ENCODE measurements around the gene RAB29. TPM values are rescaled to one million over a fixed set of nuclear protein-coding genes. Genes with fewer than 3 reads are reported as not detected.

The RAB29 gene
- total and polyA plus RNA-seq, 9 of the 15 experiments (the other 6 are each of a cell fraction or from before 2014, with no cell fraction given) = 6.3 to 17.6 (median 8.0) TPM

GRCh38 chr1:205726619-205727125 is 48.6 kb downstream of the RAB29 start:
- WGBS (ENCODE audit: insufficient coverage, low coverage, missing lambda C conversion rate) = 93% methylated on average over 4 of the region's 4 CpGs
- in situ Hi-C loops (cut with MboI) = no loop called here
- intact Hi-C loops (cut with micrococcal nuclease) = no loop called here
- DNase-seq (ENCODE audit: extremely low read depth in 1 of 4, low spot score in 3 of 4) (no peak), ATAC-seq (no peak), FAIRE-seq (no peak)
- CTCF ChIA-PET (ENCODE audit: low intra/inter-chr PET ratio) = no interaction called here
- Histone ChIP-seq H3K4me3 (no peak overlapping the region), H3K4me1 (replicated peaks in 1 of 2; ENCODE audit: control insufficient read depth in 2 of 2, insufficient read depth in 2 of 2, low read length in 2 of 2) (no peaks in the 10 kb centered on the region), H3K9me1 (ENCODE audit: control insufficient read depth, insufficient read depth, low read length) (no peaks in the 10 kb centered on the region), H2AFZ (ENCODE audit: low read depth, low read length) (no peak overlapping the region), H3K36me3 (ENCODE audit: control insufficient read depth, insufficient read depth, low read length) (peaks cover 84% of the 10 kb centered on the region), H3K27ac (ENCODE audit: extremely low read depth, low read depth, low read length) (no peak overlapping the region), H3K9ac (ENCODE audit: insufficient read depth in 1 of 2, low read depth in 2 of 2, low read length in 2 of 2) (no peak overlapping the region), H3K4me2 (ENCODE audit: insufficient read depth, low read length) (no peak overlapping the region), H3K9me3 (replicated peaks; ENCODE audit: control insufficient read depth, insufficient read depth, low read depth, low read length) (no peaks in the 10 kb centered on the region), H4K20me1 (replicated peaks; ENCODE audit: control insufficient read depth, insufficient read depth, low read length) (no peaks in the 10 kb centered on the region), H3K79me2 (ENCODE audit: control insufficient read depth, insufficient read depth, low read length) (peaks cover 52% of the 10 kb centered on the region), H3K27me3 (ENCODE audit: control insufficient read depth in 2 of 2, insufficient read depth in 2 of 2, low read length in 2 of 2) (no peaks in the 10 kb centered on the region)
- TF ChIP-seq SRSF9 (IDR thresholded peaks at IDR 0.05; ENCODE audit: borderline replicate concordance, low read depth, low read length) = no peak
- TF ChIP-seq, protein P1, sequence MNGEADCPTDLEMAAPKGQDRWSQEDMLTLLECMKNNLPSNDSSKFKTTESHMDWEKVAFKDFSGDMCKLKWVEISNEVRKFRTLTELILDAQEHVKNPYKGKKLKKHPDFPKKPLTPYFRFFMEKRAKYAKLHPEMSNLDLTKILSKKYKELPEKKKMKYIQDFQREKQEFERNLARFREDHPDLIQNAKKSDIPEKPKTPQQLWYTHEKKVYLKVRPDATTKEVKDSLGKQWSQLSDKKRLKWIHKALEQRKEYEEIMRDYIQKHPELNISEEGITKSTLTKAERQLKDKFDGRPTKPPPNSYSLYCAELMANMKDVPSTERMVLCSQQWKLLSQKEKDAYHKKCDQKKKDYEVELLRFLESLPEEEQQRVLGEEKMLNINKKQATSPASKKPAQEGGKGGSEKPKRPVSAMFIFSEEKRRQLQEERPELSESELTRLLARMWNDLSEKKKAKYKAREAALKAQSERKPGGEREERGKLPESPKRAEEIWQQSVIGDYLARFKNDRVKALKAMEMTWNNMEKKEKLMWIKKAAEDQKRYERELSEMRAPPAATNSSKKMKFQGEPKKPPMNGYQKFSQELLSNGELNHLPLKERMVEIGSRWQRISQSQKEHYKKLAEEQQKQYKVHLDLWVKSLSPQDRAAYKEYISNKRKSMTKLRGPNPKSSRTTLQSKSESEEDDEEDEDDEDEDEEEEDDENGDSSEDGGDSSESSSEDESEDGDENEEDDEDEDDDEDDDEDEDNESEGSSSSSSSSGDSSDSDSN (IDR thresholded peaks at IDR 0.05; ENCODE audit: borderline replicate concordance in 1 of 2, low read depth in 2 of 2, low read length in 2 of 2) = no peak
- TF ChIP-seq GTF2A2 (tag; IDR thresholded peaks at IDR 0.05) = no peak
- no peak for TF ChIP-seq KAT7 (CRISPR knock-in tag; IDR thresholded peaks at IDR 0.05; ENCODE audit: borderline replicate concordance)
- TF ChIP-seq FOXM1 (IDR thresholded peaks at IDR 0.05; ENCODE audit: low read depth) = no peak
- TF ChIP-seq FOXM1 (CRISPR knock-in tag; IDR thresholded peaks at IDR 0.05; ENCODE audit: low read depth) = no peak
- no peak for TF ChIP-seq MED1 (CRISPR knock-in tag; IDR thresholded peaks at IDR 0.05; ENCODE audit: borderline replicate concordance)
- TF ChIP-seq, protein P2, sequence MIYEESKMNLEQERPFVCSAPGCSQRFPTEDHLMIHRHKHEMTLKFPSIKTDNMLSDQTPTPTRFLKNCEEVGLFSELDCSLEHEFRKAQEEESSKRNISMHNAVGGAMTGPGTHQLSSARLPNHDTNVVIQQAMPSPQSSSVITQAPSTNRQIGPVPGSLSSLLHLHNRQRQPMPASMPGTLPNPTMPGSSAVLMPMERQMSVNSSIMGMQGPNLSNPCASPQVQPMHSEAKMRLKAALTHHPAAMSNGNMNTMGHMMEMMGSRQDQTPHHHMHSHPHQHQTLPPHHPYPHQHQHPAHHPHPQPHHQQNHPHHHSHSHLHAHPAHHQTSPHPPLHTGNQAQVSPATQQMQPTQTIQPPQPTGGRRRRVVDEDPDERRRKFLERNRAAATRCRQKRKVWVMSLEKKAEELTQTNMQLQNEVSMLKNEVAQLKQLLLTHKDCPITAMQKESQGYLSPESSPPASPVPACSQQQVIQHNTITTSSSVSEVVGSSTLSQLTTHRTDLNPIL (CRISPR knock-in tag; IDR thresholded peaks at IDR 0.05) = no peak
- no peak for TF ChIP-seq MAZ (CRISPR knock-in tag; conservative IDR thresholded peaks at IDR 0.05 in 1 of 2, IDR thresholded peaks at IDR 0.05 in 1 of 2)
- TF ChIP-seq SRF (CRISPR knock-in tag; IDR thresholded peaks at IDR 0.05) = no peak
- no peak for TF ChIP-seq BDP1 (IDR thresholded peaks at IDR 0.05; ENCODE audit: insufficient read depth, insufficient read length)
- no peak for TF ChIP-seq TCF3 (CRISPR knock-in tag; IDR thresholded peaks at IDR 0.05)
- no peak for TF ChIP-seq SAFB2 (IDR thresholded peaks at IDR 0.05; ENCODE audit: borderline replicate concordance, low read depth, low read length, severe bottlenecking)
- POLR2A ChIA-PET = interaction anchor here (0.6 to 3.3 kb wide), 4 partner anchors 11 to 441 kb away, joined by 3 to 10 read pairs (median 3); no protein-coding TSS in a partner anchor
- BruUV-seq (replicated peaks) = no TSS peak

Data from K562 (cell line).